Measurements from ENCODE around the gene TRPM5. TPM values are rescaled to one million over a fixed set of nuclear protein-coding genes. Genes with fewer than 3 reads are reported as not detected.

TRPM5 gene
- total RNA-seq, 1 donor from 2014 or later, result not detected

- intact Hi-C loops (cut with micrococcal nuclease), result no loop called here
Measured at GRCh38 chr11:2421996-2422395, 22.3 kb downstream of the TRPM5 start.

GRCh38 chr11:2421226-2421994, 22.9 kb downstream of the TRPM5 start:
- intact Hi-C loops (cut with micrococcal nuclease), result no loop called here

- intact Hi-C loops (cut with micrococcal nuclease), result loop anchor here (1.0 kb wide), 2 partner anchors 115 to 254 kb away; no protein-coding TSS in a partner anchor
Measured at GRCh38 chr11:2420502-2421225, 23.6 kb downstream of the TRPM5 start.

GRCh38 chr11:2419638-2420501, 24.4 kb downstream of the TRPM5 start:
- intact Hi-C loops (cut with micrococcal nuclease), result loop anchor here (1.0 kb wide), 4 partner anchors 20 to 254 kb away; partner anchors contain the start of gene TSSC4

GRCh38 chr11:2418693-2419360, 25.5 kb downstream of the TRPM5 start:
- intact Hi-C loops (cut with micrococcal nuclease), result loop anchor here (1.0 kb wide), 2 partner anchors 19 to 81 kb away; partner anchors contain the start of gene TSSC4

GRCh38 chr11:2417856-2418692, 26.2 kb downstream of the TRPM5 start:
- intact Hi-C loops (cut with micrococcal nuclease), result no loop called here

- intact Hi-C loops (cut with micrococcal nuclease), result no loop called here
Measured at GRCh38 chr11:2416765-2417164, 27.5 kb downstream of the TRPM5 start.

GRCh38 chr11:2415601-2416380, 28.5 kb downstream of the TRPM5 start:
- intact Hi-C loops (cut with micrococcal nuclease), result no loop called here

- intact Hi-C loops (cut with micrococcal nuclease), result no loop called here
Measured at GRCh38 chr11:2415171-2415570, 29.1 kb downstream of the TRPM5 start.

- intact Hi-C loops (cut with micrococcal nuclease), result no loop called here
Measured at GRCh38 chr11:2414616-2415015, 29.7 kb downstream of the TRPM5 start.

- intact Hi-C loops (cut with micrococcal nuclease), result no loop called here
Measured at GRCh38 chr11:2413742-2414579, 30.4 kb downstream of the TRPM5 start.

GRCh38 chr11:2412323-2412722, 32.0 kb downstream of the TRPM5 start:
- intact Hi-C loops (cut with micrococcal nuclease), result no loop called here

- intact Hi-C loops (cut with micrococcal nuclease), result no loop called here
Measured at GRCh38 chr11:2411446-2412305, 32.6 kb downstream of the TRPM5 start.

- intact Hi-C loops (cut with micrococcal nuclease), result no loop called here
Measured at GRCh38 chr11:2410616-2411015, 33.7 kb downstream of the TRPM5 start.

- intact Hi-C loops (cut with micrococcal nuclease), result no loop called here
Measured at GRCh38 chr11:2409611-2410468, 34.5 kb downstream of the TRPM5 start.

- intact Hi-C loops (cut with micrococcal nuclease), result no loop called here
Measured at GRCh38 chr11:2409126-2409525, 35.2 kb downstream of the TRPM5 start.

Data from T-helper 1 cell treated with Interleukin-12 subunit alpha and Interleukin-12 subunit beta and Interleukin-4 antibody, amounts not matched to agents 30 ng/mL and 1 ng/mL, for 36 hours (primary cell).